Measurements from ENCODE around the gene TOM1.

DNA sequence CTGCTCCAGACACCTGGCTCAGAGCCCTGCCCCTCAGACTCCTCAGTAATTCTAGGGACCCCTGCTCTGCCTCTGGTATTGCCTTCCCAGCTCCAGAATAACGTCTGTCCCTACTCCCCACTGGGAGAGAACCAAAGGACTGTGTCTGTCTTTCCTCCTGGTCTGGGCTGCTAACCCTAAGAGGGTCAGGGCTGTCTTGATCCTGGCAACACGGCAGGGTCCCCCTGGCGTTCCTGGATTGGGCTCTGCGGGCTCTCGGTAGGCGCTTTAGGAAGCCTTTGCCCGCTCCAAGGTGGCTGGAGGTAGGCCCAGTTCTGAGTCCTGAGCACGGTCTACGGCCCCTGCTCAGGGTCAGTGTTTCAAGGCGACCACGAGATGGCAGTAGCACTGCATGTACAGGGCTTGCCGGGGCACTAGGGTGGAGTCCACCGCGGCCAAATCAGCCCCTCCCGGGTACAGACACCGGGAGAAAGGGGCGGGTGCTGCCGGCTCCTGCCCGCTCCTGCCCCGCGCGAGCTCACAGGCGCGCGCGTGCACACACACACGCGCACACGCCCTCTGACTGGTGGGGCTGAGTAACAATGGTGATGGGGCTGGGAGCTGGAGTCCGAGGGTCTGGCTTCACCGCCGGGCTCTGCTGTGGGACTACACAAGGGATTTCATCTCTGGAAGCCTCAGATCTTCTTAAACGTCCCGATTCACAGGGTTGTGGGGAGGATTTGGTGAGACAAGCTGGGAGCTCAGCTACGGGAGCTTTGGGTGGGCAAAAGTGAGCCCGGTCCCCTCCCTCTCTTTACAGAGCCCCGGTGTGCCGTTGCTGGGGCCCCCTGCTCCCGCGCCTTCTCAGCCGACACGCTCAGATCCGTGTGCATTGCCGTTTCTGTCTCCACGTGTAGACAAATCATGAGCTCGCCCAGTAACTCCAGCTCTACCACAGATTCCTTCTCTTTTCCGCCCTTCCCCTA, 51.1 kb downstream of the TOM1 start:
- TF ChIP-seq MYC (IDR thresholded peaks at IDR 0.05; ENCODE audit: low read depth, low read length) (peak; percentile 27; the same call in 1 of the 2 replicates), POLR2A (IDR thresholded peaks at IDR 0.05; ENCODE audit: extremely low read depth, insufficient read length) (no peak)
- TF ChIP-seq, protein P1, sequence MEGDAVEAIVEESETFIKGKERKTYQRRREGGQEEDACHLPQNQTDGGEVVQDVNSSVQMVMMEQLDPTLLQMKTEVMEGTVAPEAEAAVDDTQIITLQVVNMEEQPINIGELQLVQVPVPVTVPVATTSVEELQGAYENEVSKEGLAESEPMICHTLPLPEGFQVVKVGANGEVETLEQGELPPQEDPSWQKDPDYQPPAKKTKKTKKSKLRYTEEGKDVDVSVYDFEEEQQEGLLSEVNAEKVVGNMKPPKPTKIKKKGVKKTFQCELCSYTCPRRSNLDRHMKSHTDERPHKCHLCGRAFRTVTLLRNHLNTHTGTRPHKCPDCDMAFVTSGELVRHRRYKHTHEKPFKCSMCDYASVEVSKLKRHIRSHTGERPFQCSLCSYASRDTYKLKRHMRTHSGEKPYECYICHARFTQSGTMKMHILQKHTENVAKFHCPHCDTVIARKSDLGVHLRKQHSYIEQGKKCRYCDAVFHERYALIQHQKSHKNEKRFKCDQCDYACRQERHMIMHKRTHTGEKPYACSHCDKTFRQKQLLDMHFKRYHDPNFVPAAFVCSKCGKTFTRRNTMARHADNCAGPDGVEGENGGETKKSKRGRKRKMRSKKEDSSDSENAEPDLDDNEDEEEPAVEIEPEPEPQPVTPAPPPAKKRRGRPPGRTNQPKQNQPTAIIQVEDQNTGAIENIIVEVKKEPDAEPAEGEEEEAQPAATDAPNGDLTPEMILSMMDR (IDR thresholded peaks at IDR 0.05; ENCODE audit: low read depth, low read length), result peak; percentile 41
